MCF 10A (cell line): ENCODE results near the gene ADAMTS2. TPM values are rescaled to one million over a fixed set of nuclear protein-coding genes. Genes with fewer than 3 reads are reported as not detected.

Experiments
- BruUV-seq: library from RNA; stranded (reverse); fragments of 400-500 nt; replicated peaks from 2 replicates; lab custom pipeline; 2021; lab: Mats Ljungman, UMichigan
- CTCF ChIA-PET: fragments of 300-600 bp; sonication (Branson Sonifier 250); formaldehyde crosslinking; extraction: SDS; loops from one replicate; lab custom pipeline; 2021; ENCODE audit warnings: antibody characterized with exemption, inconsistent platforms; lab: Yijun Ruan, JAX
- POLR2A ChIA-PET: fragments of 300-600, 350-650 bp; sonication (Branson Sonifier 250); formaldehyde crosslinking; extraction: SDS; loops from one replicate; lab custom pipeline; 2020; ENCODE audit warnings: antibody characterized with exemption, inconsistent platforms; lab: Yijun Ruan, JAX
- DNase-seq: peaks from one replicate; pipeline ENCODE4 v3.0.0-alpha.2; 2018; ENCODE audit not compliant: unreplicated experiment
- H3K27ac Mint-ChIP-seq: one replicate; pipeline ENCODE4 v1.8.0; 2022; ENCODE audit warnings: mild to moderate bottlenecking, low read depth, mixed read lengths; ENCODE audit not compliant: unreplicated experiment
- H3K27me3 Mint-ChIP-seq: one replicate; pipeline ENCODE4 v1.8.0; 2022; ENCODE audit warnings: mixed read lengths; ENCODE audit not compliant: insufficient read depth, unreplicated experiment
- H3K36me3 Mint-ChIP-seq: one replicate; pipeline ENCODE4 v1.8.0; 2022; ENCODE audit warnings: mild to moderate bottlenecking, moderate library complexity, mixed read lengths; ENCODE audit not compliant: insufficient read depth, unreplicated experiment
- H3K4me1 Mint-ChIP-seq: one replicate; pipeline ENCODE4 v1.8.0; 2022; ENCODE audit warnings: mixed read lengths; ENCODE audit not compliant: insufficient read depth, unreplicated experiment
- H3K4me3 Mint-ChIP-seq: one replicate; pipeline ENCODE4 v1.8.0; 2022; ENCODE audit warnings: mild to moderate bottlenecking, moderate library complexity, mixed read lengths; ENCODE audit not compliant: unreplicated experiment
- H3K9me3 Mint-ChIP-seq: one replicate; pipeline ENCODE4 v1.8.0; 2022; ENCODE audit warnings: mixed read lengths; ENCODE audit not compliant: unreplicated experiment
- CTCF ChIP-seq: fragments of 200-600 bp; IDR thresholded peaks from one replicate; pipeline ENCODE4 v1.8.0; 2022; ENCODE audit warnings: antibody characterized with exemption, mild to moderate bottlenecking; ENCODE audit not compliant: unreplicated experiment
- intact Hi-C: fragments of 100-400 bp; cut with micrococcal nuclease; formaldehyde crosslinking; loops from 2 replicates; pipeline ENCODE4 v1.14.1; 2022
- total RNA-seq: library from RNA; stranded (reverse); gene quantifications from 2 replicates; pipeline ENCODE4 v1.2.3, GENCODE V29; 2022

The ADAMTS2 gene
- total RNA-seq, 1 experiment from 2014 or later = not detected

- peak overlapping the region; percentile 82 for H3K27ac Mint-ChIP-seq
- intact Hi-C loops = no loop called here
- ChIA-PET POLR2A (no interaction called here), CTCF (interaction anchor here (0.6 to 0.7 kb wide), 3 partner anchors 11 to 665 kb away, joined by 3 to 4 read pairs (median 3); no protein-coding TSS in a partner anchor)
- peaks cover 33% of the 10 kb centered on the region for H3K4me1 Mint-ChIP-seq
- DNase-seq = peak; percentile 12
- H3K9me3 Mint-ChIP-seq = peaks cover 17% of the 10 kb centered on the region
- BruUV-seq = no TSS peak
- H3K27me3 Mint-ChIP-seq = no peaks in the 10 kb centered on the region
- H3K36me3 Mint-ChIP-seq = peaks cover 6% of the 10 kb centered on the region
- no peak for TF ChIP-seq CTCF
- no peak overlapping the region for H3K4me3 Mint-ChIP-seq
Measured at GRCh38 chr5:179306191-179307012, 38.9 kb downstream of the ADAMTS2 start.

- ChIA-PET CTCF (no interaction called here), POLR2A (no interaction called here)
- H3K4me1 Mint-ChIP-seq = peaks cover 33% of the 10 kb centered on the region
- H3K36me3 Mint-ChIP-seq = peaks cover 6% of the 10 kb centered on the region
- H3K4me3 Mint-ChIP-seq = peak overlapping the region; percentile 1
- peak overlapping the region; percentile 68 for H3K27ac Mint-ChIP-seq
- intact Hi-C loops = loop anchor here (2.0 kb wide), 1 partner anchor 52 kb away; no protein-coding TSS in a partner anchor
- no peak for TF ChIP-seq CTCF
- no peak for DNase-seq
- peaks cover 17% of the 10 kb centered on the region for H3K9me3 Mint-ChIP-seq
- H3K27me3 Mint-ChIP-seq = no peaks in the 10 kb centered on the region
- BruUV-seq = no TSS peak
Measured at GRCh38 chr5:179304871-179305270, 40.4 kb downstream of the ADAMTS2 start.

GRCh38 chr5:179304466-179304865 is 40.8 kb downstream of the ADAMTS2 start:
- BruUV-seq = no TSS peak
- Mint-ChIP-seq H3K36me3 (peaks cover 6% of the 10 kb centered on the region), H3K9me3 (peaks cover 17% of the 10 kb centered on the region), H3K4me3 (peak overlapping the region; percentile 1), H3K27me3 (no peaks in the 10 kb centered on the region), H3K27ac (peak overlapping the region; percentile 68), H3K4me1 (peaks cover 33% of the 10 kb centered on the region)
- ChIA-PET POLR2A (no interaction called here), CTCF (no interaction called here)
- DNase-seq = peak; percentile 65
- intact Hi-C loops = loop anchor here (2.0 kb wide), 1 partner anchor 52 kb away; no protein-coding TSS in a partner anchor
- TF ChIP-seq CTCF = no peak

- ChIA-PET CTCF (no interaction called here), POLR2A (interaction anchor here (0.6 to 0.7 kb wide), 3 partner anchors 82 to 1125 kb away, joined by 3 read pairs; no protein-coding TSS in a partner anchor)
- BruUV-seq = no TSS peak
- Mint-ChIP-seq H3K27ac (peak overlapping the region; percentile 68), H3K36me3 (peaks cover 6% of the 10 kb centered on the region), H3K9me3 (peaks cover 23% of the 10 kb centered on the region), H3K4me3 (no peak overlapping the region), H3K4me1 (peaks cover 33% of the 10 kb centered on the region), H3K27me3 (no peaks in the 10 kb centered on the region)
- no peak for DNase-seq
- intact Hi-C loops = loop anchor here (2.0 kb wide), 1 partner anchor 53 kb away; no protein-coding TSS in a partner anchor
- no peak for TF ChIP-seq CTCF
Measured at GRCh38 chr5:179303451-179304200, 41.6 kb downstream of the ADAMTS2 start.
